Measurements from ENCODE around the gene TMEM179.

TMEM179 gene

GRCh38 chr14:104598910-104599273, 5.7 kb downstream of the TMEM179 start:
- DNase-seq (ENCODE audit: low read depth) = no peak

- DNase-seq (ENCODE audit: low read depth) = no peak
Measured at GRCh38 chr14:104598039-104598909, 6.3 kb downstream of the TMEM179 start.

GRCh38 chr14:104597576-104597975, 7.0 kb downstream of the TMEM179 start:
- no peak for DNase-seq (ENCODE audit: low read depth)

- no peak for DNase-seq (ENCODE audit: low read depth)
Measured at GRCh38 chr14:104596927-104597351, 7.6 kb downstream of the TMEM179 start.

- no peak for DNase-seq (ENCODE audit: low read depth)
Measured at GRCh38 chr14:104596451-104596918, 8.1 kb downstream of the TMEM179 start.

GRCh38 chr14:104595911-104596450, 8.6 kb downstream of the TMEM179 start:
- no peak for DNase-seq (ENCODE audit: low read depth)

- no peak for DNase-seq (ENCODE audit: low read depth)
Measured at GRCh38 chr14:104595116-104595675, 9.4 kb downstream of the TMEM179 start.

GRCh38 chr14:104594310-104595046, 10.1 kb downstream of the TMEM179 start:
- no peak for DNase-seq (ENCODE audit: low read depth)

- no peak for DNase-seq (ENCODE audit: low read depth)
Measured at GRCh38 chr14:104593710-104594136, 10.8 kb downstream of the TMEM179 start.

GRCh38 chr14:104593241-104593701, 11.3 kb downstream of the TMEM179 start:
- no peak for DNase-seq (ENCODE audit: low read depth)

GRCh38 chr14:104592785-104593184, 11.8 kb downstream of the TMEM179 start:
- DNase-seq (ENCODE audit: low read depth) = no peak

GRCh38 chr14:104592292-104592672, 12.3 kb downstream of the TMEM179 start:
- no peak for DNase-seq (ENCODE audit: low read depth)

- DNase-seq (ENCODE audit: low read depth) = no peak
Measured at GRCh38 chr14:104591506-104592291, 12.9 kb downstream of the TMEM179 start.

- DNase-seq (ENCODE audit: low read depth) = no peak
Measured at GRCh38 chr14:104591031-104591430, 13.5 kb downstream of the TMEM179 start.

- DNase-seq (ENCODE audit: low read depth) = no peak
Measured at GRCh38 chr14:104590240-104590965, 14.2 kb downstream of the TMEM179 start.

GRCh38 chr14:104589338-104590195, 15.0 kb downstream of the TMEM179 start:
- DNase-seq (ENCODE audit: low read depth) = no peak

GRCh38 chr14:104588066-104588857, 16.3 kb downstream of the TMEM179 start:
- DNase-seq (ENCODE audit: low read depth) = no peak

- DNase-seq (ENCODE audit: low read depth) = no peak
Measured at GRCh38 chr14:104587641-104588040, 16.9 kb downstream of the TMEM179 start.

Data from activated T-helper 9 cell treated with anti-CD3 and anti-CD28 coated beads, Interleukin-2, amount 50 U/mL, for 16 hours (primary cell).